Measurements from ENCODE around the gene LIN37.
"Not testable (repeated sequence)": the region's sequence is repeated elsewhere in the genome, so short reads cannot be mapped to it uniquely, and the experiment has no call there.

LIN37 gene

GRCh38 chr19:35790981-35791813 is 42.8 kb downstream of the LIN37 start:
- no peak for DNase-seq

DNA sequence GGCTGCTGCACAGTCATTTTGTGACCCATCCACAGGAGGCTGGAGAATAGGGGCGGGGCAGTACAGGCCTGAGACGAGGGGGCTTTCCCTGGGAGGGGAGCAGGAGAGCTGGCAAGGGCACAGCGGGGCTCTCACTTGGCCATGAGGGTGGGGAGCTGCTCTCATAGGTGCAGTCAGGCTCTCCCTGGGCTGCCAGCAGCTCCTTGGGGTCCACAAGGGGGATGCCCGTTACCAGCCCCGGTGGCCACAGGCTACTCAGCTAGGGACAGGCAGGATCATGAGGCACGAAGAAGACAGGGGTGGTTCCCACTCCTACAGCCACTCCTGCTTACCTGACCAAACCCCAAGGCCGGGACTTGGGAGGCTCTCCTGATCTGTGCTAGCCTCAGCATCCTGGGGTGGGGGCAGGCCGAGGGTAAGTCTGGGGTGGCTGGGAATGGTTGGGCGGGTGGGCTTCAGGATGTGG is 43.5 kb downstream of the LIN37 start:
- no peak for DNase-seq

DNA sequence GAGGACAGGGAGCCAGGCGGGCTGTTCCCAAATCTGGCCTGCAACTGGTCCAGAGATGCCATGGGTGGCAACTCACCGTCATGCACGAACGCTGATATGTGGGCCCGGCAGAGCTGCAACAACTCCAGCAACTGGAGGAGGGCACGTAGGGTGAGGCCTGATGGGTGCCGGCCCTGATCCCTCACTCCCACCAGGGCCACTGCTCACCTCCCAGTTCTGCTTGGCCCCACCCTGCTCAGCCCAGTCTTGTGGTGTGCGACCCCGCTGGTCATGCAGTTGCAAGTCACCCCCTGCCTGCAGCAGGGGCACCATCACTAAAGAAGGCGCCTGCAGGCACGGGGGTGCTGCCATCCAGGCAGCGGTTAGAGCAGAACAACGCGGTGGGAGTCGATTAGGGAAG is 43.9 kb downstream of the LIN37 start:
- DNase-seq: no peak

GRCh38 chr19:35792888-35793287 is 44.5 kb downstream of the LIN37 start:
- DNase-seq: no peak

DNA sequence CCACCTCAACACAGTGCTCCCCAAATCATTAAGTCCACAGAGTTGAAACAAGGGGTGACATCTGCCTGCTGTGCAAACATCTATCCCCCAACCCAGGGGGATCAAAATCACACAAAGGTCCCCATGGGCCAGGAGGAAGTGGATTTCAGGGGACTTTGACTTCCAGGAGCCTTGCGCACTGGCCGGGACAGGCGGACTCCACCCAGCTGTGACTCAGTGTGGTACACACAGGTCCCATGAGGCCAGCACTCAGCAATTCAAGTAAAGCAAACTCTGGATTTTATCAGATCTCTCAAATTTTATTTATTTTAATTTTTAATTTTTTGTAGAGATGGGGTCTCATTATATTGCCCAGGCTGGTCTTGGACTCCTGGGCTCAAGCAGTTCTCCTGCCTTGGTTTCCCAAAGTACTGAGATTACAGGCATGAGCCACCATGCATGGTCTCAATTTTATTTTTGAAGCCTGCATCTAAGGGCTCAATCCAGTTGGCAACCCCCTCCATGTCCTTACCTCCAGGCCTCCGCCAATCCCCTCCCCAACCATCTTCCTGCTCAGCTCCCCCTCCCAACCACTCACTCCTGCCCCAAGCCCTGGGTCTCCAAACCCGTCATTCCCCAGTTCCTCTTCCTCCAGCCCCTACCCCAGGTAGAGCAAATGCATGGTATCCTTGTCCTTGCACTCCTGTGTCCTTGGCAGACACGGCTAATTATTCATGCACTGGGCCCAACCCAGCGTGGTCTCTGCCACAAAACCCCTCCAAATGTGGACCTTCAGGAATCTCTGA is 45.2 kb downstream of the LIN37 start:
- no peak for DNase-seq

DNA sequence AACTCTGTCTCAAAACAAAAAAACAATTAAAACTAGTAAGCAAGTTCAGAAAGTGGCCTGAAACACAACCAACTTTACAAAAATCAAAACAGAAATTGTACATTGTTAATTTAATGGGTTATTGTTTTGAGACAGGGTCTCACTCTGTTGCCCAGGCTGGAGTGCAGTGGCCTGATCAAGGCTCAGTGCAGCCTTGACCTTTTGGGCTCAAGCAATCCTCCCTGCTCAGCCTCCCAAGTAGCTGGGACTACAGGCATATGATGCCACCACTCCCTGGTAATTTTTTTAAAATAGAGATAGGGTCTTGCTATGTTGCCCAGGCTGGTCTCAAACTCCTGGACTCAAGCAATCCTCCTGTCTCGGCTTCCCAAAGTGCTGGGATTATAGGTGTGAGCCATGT is 47.2 kb downstream of the LIN37 start:
- not testable (repeated sequence) for DNase-seq

GRCh38 chr19:35796645-35797542 is 48.5 kb downstream of the LIN37 start:
- DNase-seq: no peak

DNA sequence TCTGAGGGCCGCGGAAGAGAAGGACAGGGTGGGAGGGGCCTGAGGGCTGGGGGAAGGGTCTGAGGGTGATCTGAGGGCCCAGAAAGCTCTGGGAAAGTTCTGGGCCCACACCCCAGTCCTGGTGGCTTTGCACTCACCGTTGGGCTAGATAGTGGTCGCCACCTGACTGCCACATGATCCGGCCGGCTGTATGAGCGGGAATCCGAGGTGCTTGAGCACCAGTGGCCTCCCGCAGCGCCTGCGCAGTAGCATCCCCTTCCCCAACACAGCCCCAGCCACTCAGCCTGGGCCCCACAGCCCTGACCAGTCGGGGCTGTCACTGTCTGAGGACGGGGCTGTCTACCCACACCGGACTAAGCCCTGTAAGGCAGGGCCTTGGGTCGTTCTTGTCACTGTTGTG is 49.3 kb downstream of the LIN37 start:
- no peak for DNase-seq

DNA sequence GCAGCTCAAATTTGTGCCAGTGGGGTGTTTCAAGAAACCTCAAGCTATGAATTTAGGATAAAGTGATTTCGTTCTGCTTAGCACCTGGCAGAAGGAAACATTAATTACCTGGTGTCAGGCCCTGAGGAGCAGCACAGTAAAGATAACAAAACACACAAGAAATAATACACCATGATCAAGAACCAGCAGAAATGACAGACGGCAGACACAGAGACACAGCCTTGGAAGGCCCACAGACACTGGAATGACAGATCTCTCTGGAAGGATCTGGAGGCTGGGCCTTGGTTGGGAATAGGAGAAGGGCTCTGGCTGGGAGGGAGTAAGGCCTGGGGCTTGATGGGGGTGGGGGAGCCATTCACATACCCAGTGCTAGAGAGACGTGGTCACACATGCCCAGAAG is 53.5 kb downstream of the LIN37 start:
- no peak for DNase-seq
